GM21576 (cell line): ENCODE measurements around the gene NCAM1.
"Not testable (repeated sequence)": the region's sequence is repeated elsewhere in the genome, so short reads cannot be mapped to it uniquely, and the experiment has no call there.

ENCODE experiments used
- ATAC-seq: cut with Tn5 transposase; IDR thresholded peaks from one replicate; pipeline ENCODE4 v1.9.1; 2021; ENCODE audit warnings: mild to moderate bottlenecking, moderate library complexity; ENCODE audit not compliant: unreplicated experiment

NCAM1 gene

GRCh38 chr11:112961146-112961668 lies at the start of gene NCAM1:
NCAM1 (plus strand) TSS chr11:112961420.
- ATAC-seq = no peak

GRCh38 chr11:112922606-112923005 lies 38.6 kb upstream of the NCAM1 start:
- no peak for ATAC-seq

GRCh38 chr11:112924836-112925235 lies 36.4 kb upstream of the NCAM1 start:
- ATAC-seq = not testable (repeated sequence)

GRCh38 chr11:112925516-112926310 lies 35.5 kb upstream of the NCAM1 start:
- ATAC-seq = no peak

GRCh38 chr11:112928136-112928535 lies 33.1 kb upstream of the NCAM1 start:
- ATAC-seq = no peak

GRCh38 chr11:112929432-112929831 lies 31.8 kb upstream of the NCAM1 start:
- no peak for ATAC-seq

- no peak for ATAC-seq
These were observed 29.5 kb upstream of the NCAM1 start for GRCh38 chr11:112931703-112932102.

GRCh38 chr11:112932593-112932992 lies 28.6 kb upstream of the NCAM1 start:
- ATAC-seq = no peak

GRCh38 chr11:112933970-112934369 lies 27.2 kb upstream of the NCAM1 start:
- ATAC-seq = no peak

- ATAC-seq = no peak
These were observed 20.1 kb upstream of the NCAM1 start for GRCh38 chr11:112941104-112941503.

GRCh38 chr11:112942966-112943643 lies 18.1 kb upstream of the NCAM1 start:
- no peak for ATAC-seq

- ATAC-seq = no peak
These were observed 14.4 kb upstream of the NCAM1 start for GRCh38 chr11:112946866-112947265.

- ATAC-seq = no peak
These were observed 11.2 kb upstream of the NCAM1 start for GRCh38 chr11:112949781-112950575.

- ATAC-seq = no peak
These were observed 2.5 kb upstream of the NCAM1 start for GRCh38 chr11:112958670-112959069.

- no peak for ATAC-seq
These were observed 745 bp downstream of the NCAM1 start for GRCh38 chr11:112961751-112962578.

- no peak for ATAC-seq
These were observed 1.6 kb downstream of the NCAM1 start for GRCh38 chr11:112962579-112963367.

- no peak for ATAC-seq
These were observed 2.2 kb downstream of the NCAM1 start for GRCh38 chr11:112963368-112963955.

- ATAC-seq = no peak
These were observed 4.4 kb downstream of the NCAM1 start for GRCh38 chr11:112965656-112966055.

- ATAC-seq = no peak
These were observed 5.3 kb downstream of the NCAM1 start for GRCh38 chr11:112966561-112966960.
